Ishikawa (cell line): ENCODE results near the gene HYAL1.

Experiments
- CEBPB ChIP-seq: IDR thresholded peaks from 2 replicates; pipeline ENCODE4 v1.6.1; 2012
- CREB1 ChIP-seq: IDR thresholded peaks from 2 replicates; pipeline ENCODE4 v1.6.1; 2012; ENCODE audit warnings: low read depth
- EGR1 ChIP-seq: IDR thresholded peaks from 2 replicates; pipeline ENCODE4 v1.6.1; 2012
- EP300 ChIP-seq: IDR thresholded peaks from 2 replicates; pipeline ENCODE4 v1.6.1; 2012; ENCODE audit warnings: borderline replicate concordance
- FOXM1 ChIP-seq: IDR thresholded peaks from 2 replicates; pipeline ENCODE4 v1.6.1; 2012; ENCODE audit warnings: low read depth, borderline replicate concordance
- MAX ChIP-seq: IDR thresholded peaks from 2 replicates; pipeline ENCODE4 v1.6.1; 2012
- NFIC ChIP-seq: IDR thresholded peaks from 2 replicates; pipeline ENCODE4 v1.6.1; 2012
- RAD21 ChIP-seq: IDR thresholded peaks from 2 replicates; pipeline ENCODE4 v1.6.1; 2012; ENCODE audit warnings: low read depth
- TAF1 ChIP-seq: IDR thresholded peaks from 2 replicates; pipeline ENCODE4 v1.6.1; 2012; ENCODE audit warnings: low read depth, mild to moderate bottlenecking
- TCF12 ChIP-seq: IDR thresholded peaks from 2 replicates; pipeline ENCODE4 v1.6.1; 2012; ENCODE audit warnings: low read depth
- TEAD4 ChIP-seq: IDR thresholded peaks from 2 replicates; pipeline ENCODE4 v1.6.1; 2012
- YY1 ChIP-seq: IDR thresholded peaks from 2 replicates; pipeline ENCODE4 v1.6.1; 2012; ENCODE audit warnings: low read depth
- ZBTB7A ChIP-seq: IDR thresholded peaks from 2 replicates; pipeline ENCODE4 v1.6.1; 2012; ENCODE audit warnings: low read depth
- TF ChIP-seq, protein P1 (sequence below): IDR thresholded peaks from 2 replicates; pipeline ENCODE4 v1.6.1; 2012
- TF ChIP-seq, protein P2 (sequence below): IDR thresholded peaks from 2 replicates; pipeline ENCODE4 v1.6.1; 2012; ENCODE audit warnings: low read depth, mild to moderate bottlenecking

HYAL1 gene

DNA sequence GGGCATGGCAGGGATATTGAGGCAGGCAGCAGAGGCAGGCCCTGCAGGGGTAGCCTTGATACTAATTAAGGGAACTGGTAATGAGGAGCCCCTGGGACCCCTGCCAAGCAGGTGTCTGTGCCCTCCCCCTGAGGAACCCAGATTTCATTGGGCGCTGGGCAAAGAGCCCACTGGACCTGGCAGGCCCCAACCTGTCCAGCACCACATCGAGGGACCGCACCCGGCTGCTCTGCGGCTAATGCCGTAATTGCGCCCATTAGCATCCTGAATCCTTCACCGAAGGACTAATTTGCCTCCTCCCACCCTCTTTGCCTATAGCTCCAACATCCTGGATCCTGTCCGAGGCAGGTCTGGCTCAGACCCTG lies 48.1 kb downstream of the HYAL1 start:
- TF ChIP-seq TEAD4 = no peak
- no peak for TF ChIP-seq RAD21
- TF ChIP-seq TCF12 = no peak
- TF ChIP-seq, protein P1, sequence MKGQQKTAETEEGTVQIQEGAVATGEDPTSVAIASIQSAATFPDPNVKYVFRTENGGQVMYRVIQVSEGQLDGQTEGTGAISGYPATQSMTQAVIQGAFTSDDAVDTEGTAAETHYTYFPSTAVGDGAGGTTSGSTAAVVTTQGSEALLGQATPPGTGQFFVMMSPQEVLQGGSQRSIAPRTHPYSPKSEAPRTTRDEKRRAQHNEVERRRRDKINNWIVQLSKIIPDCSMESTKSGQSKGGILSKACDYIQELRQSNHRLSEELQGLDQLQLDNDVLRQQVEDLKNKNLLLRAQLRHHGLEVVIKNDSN = no peak
- TF ChIP-seq CREB1 = no peak
- TF ChIP-seq YY1 = no peak
- no peak for TF ChIP-seq CEBPB
- TF ChIP-seq FOXM1 = no peak
- no peak for TF ChIP-seq ZBTB7A
- TF ChIP-seq, protein P2, sequence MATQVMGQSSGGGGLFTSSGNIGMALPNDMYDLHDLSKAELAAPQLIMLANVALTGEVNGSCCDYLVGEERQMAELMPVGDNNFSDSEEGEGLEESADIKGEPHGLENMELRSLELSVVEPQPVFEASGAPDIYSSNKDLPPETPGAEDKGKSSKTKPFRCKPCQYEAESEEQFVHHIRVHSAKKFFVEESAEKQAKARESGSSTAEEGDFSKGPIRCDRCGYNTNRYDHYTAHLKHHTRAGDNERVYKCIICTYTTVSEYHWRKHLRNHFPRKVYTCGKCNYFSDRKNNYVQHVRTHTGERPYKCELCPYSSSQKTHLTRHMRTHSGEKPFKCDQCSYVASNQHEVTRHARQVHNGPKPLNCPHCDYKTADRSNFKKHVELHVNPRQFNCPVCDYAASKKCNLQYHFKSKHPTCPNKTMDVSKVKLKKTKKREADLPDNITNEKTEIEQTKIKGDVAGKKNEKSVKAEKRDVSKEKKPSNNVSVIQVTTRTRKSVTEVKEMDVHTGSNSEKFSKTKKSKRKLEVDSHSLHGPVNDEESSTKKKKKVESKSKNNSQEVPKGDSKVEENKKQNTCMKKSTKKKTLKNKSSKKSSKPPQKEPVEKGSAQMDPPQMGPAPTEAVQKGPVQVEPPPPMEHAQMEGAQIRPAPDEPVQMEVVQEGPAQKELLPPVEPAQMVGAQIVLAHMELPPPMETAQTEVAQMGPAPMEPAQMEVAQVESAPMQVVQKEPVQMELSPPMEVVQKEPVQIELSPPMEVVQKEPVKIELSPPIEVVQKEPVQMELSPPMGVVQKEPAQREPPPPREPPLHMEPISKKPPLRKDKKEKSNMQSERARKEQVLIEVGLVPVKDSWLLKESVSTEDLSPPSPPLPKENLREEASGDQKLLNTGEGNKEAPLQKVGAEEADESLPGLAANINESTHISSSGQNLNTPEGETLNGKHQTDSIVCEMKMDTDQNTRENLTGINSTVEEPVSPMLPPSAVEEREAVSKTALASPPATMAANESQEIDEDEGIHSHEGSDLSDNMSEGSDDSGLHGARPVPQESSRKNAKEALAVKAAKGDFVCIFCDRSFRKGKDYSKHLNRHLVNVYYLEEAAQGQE = no peak
- TF ChIP-seq MAX = no peak
- no peak for TF ChIP-seq TAF1
- no peak for TF ChIP-seq EGR1
- TF ChIP-seq EP300 = no peak
- TF ChIP-seq NFIC = no peak

- TF ChIP-seq CEBPB (no peak), CREB1 (no peak), FOXM1 (no peak), EP300 (no peak), EGR1 (no peak), TCF12 (no peak)
- TF ChIP-seq, protein P1 = no peak
- TF ChIP-seq, protein P2 = no peak
These were observed 48.7 kb downstream of the HYAL1 start for GRCh38 chr3:50254577-50255250.

DNA sequence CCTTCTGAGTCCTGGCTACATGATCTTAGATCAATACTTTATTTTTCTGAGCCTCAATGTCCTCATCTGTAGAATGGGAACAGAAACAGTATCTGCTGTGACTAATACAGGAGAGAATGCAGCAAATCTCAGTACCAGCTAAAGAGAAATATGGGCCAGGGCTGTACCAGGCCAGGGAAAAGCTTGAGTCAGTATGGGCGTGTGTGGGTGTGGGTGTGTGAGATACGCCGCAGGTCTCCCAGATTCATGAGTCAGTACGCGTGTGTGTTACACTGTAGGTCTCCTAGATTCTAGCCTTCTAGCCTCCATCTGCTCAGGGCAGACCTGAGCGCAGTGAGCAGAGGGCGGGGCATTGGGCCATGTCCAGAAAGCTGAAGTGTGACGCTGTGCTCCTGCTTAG lies 52.2 kb downstream of the HYAL1 start:
- TF ChIP-seq CEBPB (no peak), EP300 (no peak), FOXM1 (no peak), MAX (no peak), CREB1 (no peak), ZBTB7A (no peak), RAD21 (no peak), TAF1 (no peak), NFIC (no peak), YY1 (no peak), TCF12 (no peak), TEAD4 (no peak), EGR1 (no peak)
- TF ChIP-seq, protein P1 = no peak
- TF ChIP-seq, protein P2 = no peak

GRCh38 chr3:50250514-50250913 lies 52.9 kb downstream of the HYAL1 start:
- TF ChIP-seq MAX = no peak
- no peak for TF ChIP-seq CEBPB
- no peak for TF ChIP-seq EGR1
- TF ChIP-seq TAF1 = no peak
- TF ChIP-seq FOXM1 = no peak
- TF ChIP-seq TCF12 = no peak
- TF ChIP-seq EP300 = no peak
- TF ChIP-seq, protein P1 = no peak
- TF ChIP-seq CREB1 = no peak
- TF ChIP-seq, protein P2 = no peak
- no peak for TF ChIP-seq RAD21
- no peak for TF ChIP-seq NFIC
- no peak for TF ChIP-seq YY1
- TF ChIP-seq TEAD4 = no peak
- TF ChIP-seq ZBTB7A = no peak
